ENCODE data around the gene JSRP1.

Gene JSRP1

DNA sequence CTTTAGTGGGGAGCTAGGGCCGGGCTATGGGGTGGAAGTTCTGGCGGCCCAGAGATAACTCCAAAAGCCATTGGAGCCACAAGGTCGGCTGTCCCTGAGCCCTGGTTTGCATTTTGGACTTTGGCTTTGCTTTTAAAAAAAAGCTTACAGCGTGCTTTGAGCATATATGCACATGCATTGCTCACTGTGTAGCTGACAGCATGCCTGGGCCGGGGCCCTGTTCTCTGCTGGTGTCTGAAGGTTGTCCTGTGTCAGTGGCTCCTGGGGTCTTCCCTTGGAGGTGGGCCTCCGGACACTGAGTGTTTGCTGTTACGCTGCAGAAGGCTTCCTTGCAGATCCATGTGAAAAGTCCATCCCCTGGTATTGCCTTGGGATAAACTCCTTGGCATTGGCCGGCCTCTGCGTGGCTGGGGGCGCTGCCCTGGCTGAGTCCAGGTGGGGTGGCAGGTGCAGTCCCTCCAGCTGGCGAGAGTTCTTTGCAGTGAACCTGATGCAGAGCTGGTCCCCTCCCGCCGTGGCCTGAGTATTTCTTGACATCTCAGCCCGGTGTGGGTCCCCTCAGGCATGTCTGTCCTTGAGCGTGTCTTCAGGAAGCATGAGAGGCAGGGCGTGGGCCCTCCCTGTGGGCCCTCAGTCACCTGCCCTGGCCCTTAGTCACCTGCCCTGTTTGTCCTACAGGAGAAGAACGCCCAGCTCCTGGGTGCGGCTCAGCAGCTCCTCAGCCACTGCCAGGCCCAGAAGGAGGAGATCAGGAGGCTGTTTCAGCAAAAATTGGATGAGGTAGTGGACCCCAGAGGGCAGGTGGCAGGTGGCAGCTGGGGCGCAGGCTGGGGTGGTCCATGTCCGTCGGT is 43.1 kb downstream of the JSRP1 start:
- DNase-seq = no peak

GRCh38 chr19:2210987-2211740 is 45.1 kb downstream of the JSRP1 start:
- DNase-seq = no peak

GRCh38 chr19:2210206-2210605 is 46.0 kb downstream of the JSRP1 start:
- no peak for DNase-seq

- no peak for DNase-seq
These were observed 46.8 kb downstream of the JSRP1 start for GRCh38 chr19:2209408-2209807.

- no peak for DNase-seq
These were observed 47.2 kb downstream of the JSRP1 start for GRCh38 chr19:2208975-2209374.

GRCh38 chr19:2207991-2208860 is 48.0 kb downstream of the JSRP1 start:
- DNase-seq = no peak

DNA sequence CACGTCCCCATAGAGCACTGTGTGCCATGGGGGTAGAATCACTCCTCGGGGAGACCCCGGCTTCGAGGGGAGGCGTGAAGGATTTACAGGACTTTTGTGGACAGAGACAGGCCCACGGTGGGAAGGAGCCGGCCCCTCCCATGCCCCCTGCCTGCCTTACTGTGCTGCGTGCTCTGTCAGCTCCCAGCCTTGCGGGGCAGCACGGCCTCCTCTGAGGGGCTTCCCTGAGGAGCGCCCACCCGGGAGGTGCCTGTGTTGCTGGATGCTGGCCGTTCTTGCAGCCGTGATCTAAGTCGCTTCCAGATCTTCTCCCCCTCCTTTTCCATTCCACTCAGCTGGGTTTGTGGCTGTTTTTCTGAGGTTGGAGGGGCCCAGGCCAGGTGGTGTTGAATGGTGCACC is 49.2 kb downstream of the JSRP1 start:
- DNase-seq = no peak

GRCh38 chr19:2202366-2202765 is 53.9 kb downstream of the JSRP1 start:
- DNase-seq = no peak

All from activated CD4-positive, alpha-beta T cell treated with anti-CD3 and anti-CD28 coated beads for 1 hour (primary cell).